Fibroblast of skin of abdomen (primary cell): ENCODE measurements around the gene DDT.
"Not testable (repeated sequence)": the region's sequence is repeated elsewhere in the genome, so short reads cannot be mapped to it uniquely, and the experiment has no call there.

Experiments
- DNase-seq: peaks from one replicate; pipeline ENCODE4 v3.0.0-alpha.2; 2013

DDT gene

DNA sequence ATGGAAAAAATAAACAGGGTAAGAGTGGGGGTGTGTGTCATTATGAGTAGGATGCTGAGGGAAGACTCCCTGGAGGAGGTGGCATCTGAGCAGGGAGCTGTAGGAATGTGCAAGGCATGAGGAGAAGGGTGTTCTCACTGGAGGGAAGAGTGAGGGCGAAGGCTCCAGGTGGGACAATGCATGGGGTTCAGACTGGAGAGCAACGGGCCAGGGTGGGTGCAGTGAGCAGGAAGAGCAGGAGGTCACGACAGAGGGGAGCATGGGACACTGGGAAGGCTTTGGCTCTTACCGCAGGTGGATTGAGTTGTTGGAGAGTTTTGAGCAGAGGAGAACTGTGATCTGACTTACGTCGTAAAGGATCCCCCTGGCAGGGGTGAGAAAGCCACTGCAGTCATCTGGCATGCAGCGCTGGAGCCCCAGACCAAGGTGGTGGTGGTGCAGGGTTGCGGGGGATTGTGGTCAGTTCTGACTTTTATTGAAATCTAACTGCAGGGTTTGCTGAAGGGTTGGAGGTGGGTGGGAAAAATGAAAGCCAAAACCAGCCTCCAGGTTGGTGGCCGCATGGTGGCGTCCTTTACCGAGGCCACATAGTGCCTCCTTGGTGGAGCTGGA is 21.3 kb downstream of the DDT start:
- DNase-seq: not testable (repeated sequence)

DNA sequence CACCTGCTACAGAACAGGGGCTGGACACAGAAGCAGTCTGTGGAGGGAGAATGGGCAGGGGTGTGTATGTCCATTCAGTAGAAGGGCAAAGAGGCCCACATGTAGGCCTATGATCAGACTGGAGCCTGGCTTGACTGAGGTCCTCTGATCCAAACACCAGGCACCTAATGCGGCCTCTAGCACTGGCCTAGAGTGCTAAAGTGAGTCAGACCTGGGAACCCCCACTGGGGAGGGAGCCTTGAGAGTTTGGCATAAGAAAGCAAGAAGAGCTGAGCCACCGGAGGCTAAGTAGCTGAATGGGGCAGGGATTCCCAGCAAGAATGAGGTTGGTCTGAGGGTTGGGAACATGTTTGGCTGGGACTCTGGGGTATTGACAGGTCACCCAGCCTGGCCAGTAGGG is 22.9 kb downstream of the DDT start:
- not testable (repeated sequence) for DNase-seq

- DNase-seq: not testable (repeated sequence)
These were observed 24.5 kb downstream of the DDT start for GRCh38 chr22:23949764-23950163.

DNA sequence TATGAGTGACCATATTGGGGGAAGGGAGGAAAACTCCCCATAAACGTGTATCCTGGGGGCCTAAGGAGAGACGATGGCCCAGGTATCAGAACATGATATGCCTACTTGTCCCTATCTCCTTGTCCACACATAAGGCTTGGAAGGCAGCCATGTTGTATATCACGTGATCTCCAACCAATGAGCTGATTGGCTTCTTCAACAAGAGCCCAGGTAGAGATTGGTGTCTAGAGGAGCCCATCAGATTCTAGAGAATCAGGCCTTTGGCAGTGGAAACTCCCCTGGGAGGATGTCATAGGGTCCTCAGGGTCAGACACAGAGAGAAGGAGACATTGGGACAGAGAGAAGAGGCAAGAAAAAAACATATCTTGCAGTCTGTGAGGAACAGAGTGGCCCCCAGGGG is 26.9 kb downstream of the DDT start:
- DNase-seq: not testable (repeated sequence)

- DNase-seq: not testable (repeated sequence)
These were observed 34.1 kb downstream of the DDT start for GRCh38 chr22:23940166-23940565.

GRCh38 chr22:23939017-23939357 is 35.3 kb downstream of the DDT start:
- no peak for DNase-seq

DNA sequence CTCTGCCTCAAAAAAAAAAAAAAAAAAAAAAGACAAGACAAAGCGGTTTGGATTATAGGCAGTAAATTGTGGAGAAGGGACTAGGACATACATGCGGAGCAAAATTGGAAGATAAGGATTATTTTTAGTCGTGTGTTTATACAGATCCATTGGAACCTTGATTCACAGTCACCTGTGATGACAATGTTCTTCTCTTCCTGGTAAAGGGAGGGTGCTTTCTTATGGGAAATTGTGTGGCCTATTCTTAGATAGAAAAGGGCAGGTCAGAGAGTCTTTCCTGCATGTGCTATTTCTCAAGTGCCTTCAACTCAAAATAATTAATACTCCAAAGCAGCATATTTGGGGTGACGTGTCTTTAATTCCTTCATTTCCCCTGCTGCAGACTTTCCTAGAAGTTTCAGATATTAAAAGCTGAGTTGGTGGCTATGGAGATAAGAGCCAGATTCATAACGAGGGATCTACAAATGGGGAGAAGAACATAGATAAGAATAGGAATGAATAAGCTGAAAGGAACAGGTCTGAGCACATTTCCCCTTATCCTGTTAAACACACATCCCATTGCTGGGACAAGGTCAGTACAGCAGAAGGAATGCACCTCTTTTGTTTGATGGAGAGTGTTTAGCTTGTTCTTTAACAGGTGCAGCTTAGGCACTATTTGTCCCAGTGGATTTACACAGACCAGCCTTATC is 35.8 kb downstream of the DDT start:
- no peak for DNase-seq

- DNase-seq: no peak
These were observed 47.7 kb downstream of the DDT start for GRCh38 chr22:23926561-23926960.

DNA sequence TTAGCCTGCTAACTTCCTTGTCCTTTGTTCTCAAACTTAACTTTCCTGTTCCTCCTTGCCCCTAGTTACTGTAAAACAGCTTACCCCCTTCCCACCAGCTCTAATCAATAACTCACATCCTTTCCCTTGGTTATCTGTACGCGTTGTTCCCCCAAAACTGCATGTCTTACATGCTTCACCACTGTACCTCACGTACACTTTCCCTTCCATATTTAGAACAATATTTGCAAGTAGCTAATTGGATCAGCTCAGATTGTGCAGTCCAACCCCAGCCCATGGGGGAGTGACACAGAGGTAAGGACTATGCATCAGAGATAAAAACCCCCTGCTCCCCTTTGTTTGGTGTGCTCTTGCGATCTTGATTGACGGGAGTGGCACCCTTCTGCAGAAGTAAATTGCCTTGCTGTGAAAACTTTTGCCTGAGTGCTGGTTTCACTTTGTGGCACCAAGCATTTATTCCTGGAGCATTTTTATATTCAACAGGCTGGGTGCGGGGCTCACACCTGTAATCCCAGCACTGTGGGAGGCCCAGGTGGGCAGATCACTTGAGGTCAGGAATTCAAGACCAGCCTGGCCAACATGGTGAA is 49.1 kb downstream of the DDT start:
- no peak for DNase-seq

GRCh38 chr22:23922921-23923320 is 51.3 kb downstream of the DDT start:
- DNase-seq: no peak

GRCh38 chr22:23921586-23922201 is 52.5 kb downstream of the DDT start:
- not testable (repeated sequence) for DNase-seq
